Ishikawa (cell line): ENCODE measurements around the gene CEND1.

ENCODE experiments used
- CEBPB ChIP-seq: IDR thresholded peaks from 2 replicates; pipeline ENCODE4 v1.6.1; 2012
- EP300 ChIP-seq: IDR thresholded peaks from 2 replicates; pipeline ENCODE4 v1.6.1; 2012; ENCODE audit warnings: borderline replicate concordance
- FOXM1 ChIP-seq: IDR thresholded peaks from 2 replicates; pipeline ENCODE4 v1.6.1; 2012; ENCODE audit warnings: low read depth, borderline replicate concordance
- REST ChIP-seq: IDR thresholded peaks from 2 replicates; pipeline ENCODE4 v1.6.1; 2012; ENCODE audit warnings: low read depth, mild to moderate bottlenecking
- TAF1 ChIP-seq: IDR thresholded peaks from 2 replicates; pipeline ENCODE4 v1.6.1; 2012; ENCODE audit warnings: low read depth, mild to moderate bottlenecking
- YY1 ChIP-seq: IDR thresholded peaks from 2 replicates; pipeline ENCODE4 v1.6.1; 2012; ENCODE audit warnings: low read depth

DNA sequence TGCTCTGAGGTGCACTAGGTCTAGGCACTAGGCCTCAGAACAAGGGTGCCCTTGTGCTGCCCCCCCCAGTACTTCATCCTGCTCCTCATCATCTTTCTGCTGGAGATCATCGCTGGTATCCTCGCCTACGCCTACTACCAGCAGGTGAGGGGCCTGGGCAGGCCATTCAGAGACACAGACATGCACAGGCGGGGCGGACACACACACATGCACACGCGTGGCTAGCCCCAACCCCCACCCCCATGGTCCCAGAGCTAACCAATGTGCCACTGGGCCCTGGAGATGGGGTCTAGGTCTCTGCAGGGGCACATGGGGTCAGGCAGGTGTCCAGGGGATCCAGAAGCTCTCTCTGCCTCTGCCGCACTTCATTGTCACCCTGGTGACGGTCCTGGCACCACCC lies 46.8 kb upstream of the CEND1 start:
- no peak for TF ChIP-seq FOXM1
- TF ChIP-seq EP300: no peak
- TF ChIP-seq REST: no peak
- TF ChIP-seq TAF1: no peak
- no peak for TF ChIP-seq YY1
- TF ChIP-seq CEBPB: no peak
